Testis (tissue), 3 donors: ENCODE results near the gene PLA2G4A. TPM values are rescaled to one million over a fixed set of nuclear protein-coding genes. Genes with fewer than 3 reads are reported as not detected.

Experiments used
- DNase-seq: peaks from one replicate; pipeline ENCODE4 v3.0.0-alpha.2; 2019
- H3K27ac ChIP-seq, 2 donors: fragments of 200-600 bp; sonication (generic); one replicate each; pipeline ENCODE4 v1.5.1; 2019
- H3K27me3 ChIP-seq: fragments of 200-600 bp; sonication (generic); one replicate; pipeline ENCODE4 v1.5.1; 2019
- H3K36me3 ChIP-seq: fragments of 200-600 bp; sonication (generic); one replicate; pipeline ENCODE4 v1.5.1; 2017; ENCODE audit warnings: low read depth; ENCODE audit errors: missing control alignments
- H3K4me1 ChIP-seq: fragments of 200-600 bp; sonication (generic); one replicate; pipeline ENCODE4 v1.5.1; 2019
- H3K4me3 ChIP-seq, 2 donors: fragments of 200-600 bp; sonication (generic); one replicate each; pipeline ENCODE4 v1.5.1; 2017 to 2019
- H3K9me3 ChIP-seq: fragments of 200-600 bp; sonication (generic); one replicate; pipeline ENCODE4 v1.5.1; 2017
- CTCF ChIP-seq, 3 experiments: fragments of 450-650 bp in 2 of 3; fragments of 200-600 bp in 1 of 3; sonication (generic) in 1 of 3; IDR thresholded peaks; one replicate each; pipeline ENCODE4 v1.5.1; 2016 to 2019; ENCODE audit warnings: antibody characterized with exemption in 3 of 3, mild to moderate bottlenecking in 2 of 3, moderate library complexity in 1 of 3
- POLR2A ChIP-seq: fragments of 450-650 bp; IDR thresholded peaks from one replicate; pipeline ENCODE4 v1.6.1; 2017; ENCODE audit warnings: antibody characterized with exemption, mild to moderate bottlenecking, moderate library complexity
- WGBS, 2 donors: methylation state at CpG; one replicate each; pipeline ENCODE4 v1.1.5; 2018; 5-methylcytosine and 5-hydroxymethylcytosine counted together
- intact Hi-C: fragments of 100-400 bp; cut with DNase I; formaldehyde crosslinking; loops from one replicate; pipeline ENCODE4 v1.15.1; 2023; ENCODE audit warnings: low total_unique reads
- polyA plus RNA-seq: library from polyadenylated mRNA; stranded (reverse); fragments of 350-450 nt; fragmentation: Illumina TruSeq; extraction: RNeasy Lipid Tissue Mini Kit (QIAGEN cat#74804); gene quantifications from one replicate; pipeline ENCODE4 v1.2.3, GENCODE V29; 2014; ENCODE audit warnings: low read depth, low replicate concordance; ENCODE audit not compliant: insufficient read depth
- total RNA-seq, 2 donors: library from RNA; depleted of rRNA; stranded (reverse); fragments of >200 nt; gene quantifications; one replicate each; pipeline ENCODE4 v1.2.3, GENCODE V29; 2016

The PLA2G4A gene
- total and polyA plus RNA-seq, 3 donors from 2014 or later: 4.9 to 6.4 (median 6.4) TPM

- no peaks in the 10 kb centered on the region for H3K36me3 ChIP-seq
- DNase-seq: no peak
- TF ChIP-seq CTCF (IDR thresholded peaks at IDR 0.05): no peak
- TF ChIP-seq POLR2A: no peak
- WGBS, 2 donors: 73 to 76% methylated on average over 4 of the region's 4 CpGs
- no peaks in the 10 kb centered on the region for H3K27me3 ChIP-seq
- no peaks in the 10 kb centered on the region for H3K4me1 ChIP-seq
- H3K9me3 ChIP-seq: no peaks in the 10 kb centered on the region
- H3K27ac ChIP-seq: no peak overlapping the region
- H3K4me3 ChIP-seq: no peak overlapping the region
- intact Hi-C loops: no loop called here
Measured at GRCh38 chr1:187001198-187001889, 172.6 kb downstream of the PLA2G4A start.

DNA sequence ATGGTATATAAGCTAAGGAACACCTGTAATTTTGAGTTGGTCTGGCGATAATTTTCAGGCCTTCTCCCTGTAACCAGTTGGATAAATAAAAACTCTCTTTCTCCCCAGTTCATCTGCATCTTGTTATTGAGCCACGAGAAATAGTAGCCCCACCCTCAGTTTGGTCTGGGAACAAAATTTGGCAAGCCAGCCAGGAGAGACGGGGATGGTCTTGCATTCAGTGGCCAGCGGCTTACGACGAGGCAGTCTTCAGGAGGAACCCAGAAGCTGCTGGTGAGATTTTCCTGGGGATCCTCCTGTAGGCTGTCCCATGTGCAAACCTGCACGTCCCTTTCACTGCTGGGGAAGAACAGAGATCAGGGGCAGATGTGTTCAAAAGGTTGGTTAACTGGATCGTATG, 174.6 kb downstream of the PLA2G4A start:
- Histone ChIP-seq H3K36me3 (no peaks in the 10 kb centered on the region), H3K27ac (no peak overlapping the region), H3K9me3 (no peaks in the 10 kb centered on the region), H3K4me3 (no peak overlapping the region), H3K27me3 (no peaks in the 10 kb centered on the region), H3K4me1 (no peaks in the 10 kb centered on the region)
- intact Hi-C loops: no loop called here
- TF ChIP-seq POLR2A (no peak), CTCF (IDR thresholded peaks at IDR 0.05) (no peak)
- DNase-seq: no peak
- WGBS, 2 donors: 86 to 92% methylated on average over 8 of the region's 8 CpGs

GRCh38 chr1:187006896-187007295, 178.1 kb downstream of the PLA2G4A start:
- DNase-seq: no peak
- 80 to 88% methylated on average over 2 of the region's 2 CpGs for WGBS, 2 donors
- intact Hi-C loops: no loop called here
- Histone ChIP-seq H3K9me3 (no peaks in the 10 kb centered on the region), H3K27ac (no peak overlapping the region), H3K36me3 (no peaks in the 10 kb centered on the region), H3K27me3 (no peaks in the 10 kb centered on the region), H3K4me3 (no peak overlapping the region), H3K4me1 (no peaks in the 10 kb centered on the region)
- no peak for TF ChIP-seq CTCF (IDR thresholded peaks at IDR 0.05)
- TF ChIP-seq POLR2A: no peak

GRCh38 chr1:187009320-187009719, 180.6 kb downstream of the PLA2G4A start:
- no peak for DNase-seq
- intact Hi-C loops: no loop called here
- WGBS, 2 donors: 76 to 77% methylated on average over 2 of the region's 2 CpGs

More at GRCh38 chr1:187009320-187009719, 180.6 kb downstream of the PLA2G4A start:
- no peaks in the 10 kb centered on the region for H3K27me3 ChIP-seq
- H3K36me3 ChIP-seq: no peaks in the 10 kb centered on the region
- TF ChIP-seq CTCF (IDR thresholded peaks at IDR 0.05) (no peak), POLR2A (no peak)
- no peaks in the 10 kb centered on the region for H3K4me1 ChIP-seq
- H3K9me3 ChIP-seq: no peaks in the 10 kb centered on the region
- H3K4me3 ChIP-seq: no peak overlapping the region
- H3K27ac ChIP-seq: no peak overlapping the region
